ENCODE measurements around the gene LRRC8D.

GRCh38 chr1:89889323-89889615 lies 68.4 kb downstream of the LRRC8D start:
- TF ChIP-seq CTCF (IDR thresholded peaks at IDR 0.05) (no peak), POLR2A (IDR thresholded peaks at IDR 0.05) (no peak)
